Measurements from ENCODE around the gene GNAS. TPM values are rescaled to one million over a fixed set of nuclear protein-coding genes. Genes with fewer than 3 reads are reported as not detected.

The GNAS gene
- total RNA-seq, 1 donor from 2014 or later, result 875 TPM

GRCh38 chr20:58836616-58837204 lies 15.8 kb upstream of the GNAS start:
- no peak overlapping the region for H3K4me3 ChIP-seq
- H3K4me1 ChIP-seq, result peaks cover 16% of the 10 kb centered on the region
- H3K9me3 ChIP-seq, result no peaks in the 10 kb centered on the region
- no peak overlapping the region for H3K27ac ChIP-seq
- TF ChIP-seq POLR2AphosphoS5 (IDR thresholded peaks at IDR 0.05; ENCODE audit: insufficient read depth in 1 of 2, low read depth in 1 of 2) (no peak), CTCF (IDR thresholded peaks at IDR 0.05) (no peak), POLR2A (IDR thresholded peaks at IDR 0.05) (no peak)
- no peaks in the 10 kb centered on the region for H3K36me3 ChIP-seq
- intact Hi-C loops (cut with DNase I), result no loop called here
- no peaks in the 10 kb centered on the region for H3K27me3 ChIP-seq
- DNase-seq (ENCODE audit: extremely low spot score in 2 of 2), result no peak

GRCh38 chr20:58837717-58838116 lies 14.8 kb upstream of the GNAS start:
- TF ChIP-seq POLR2A (IDR thresholded peaks at IDR 0.05) (no peak), POLR2AphosphoS5 (IDR thresholded peaks at IDR 0.05; ENCODE audit: insufficient read depth in 1 of 2, low read depth in 1 of 2) (no peak), CTCF (IDR thresholded peaks at IDR 0.05) (no peak)
- Histone ChIP-seq H3K27ac (no peak overlapping the region), H3K9me3 (no peaks in the 10 kb centered on the region), H3K27me3 (no peaks in the 10 kb centered on the region), H3K36me3 (no peaks in the 10 kb centered on the region), H3K4me3 (no peak overlapping the region), H3K4me1 (peaks cover 16% of the 10 kb centered on the region)
- no peak for DNase-seq (ENCODE audit: extremely low spot score in 2 of 2)
- intact Hi-C loops (cut with DNase I), result no loop called here

- Histone ChIP-seq H3K27ac (no peak overlapping the region), H3K27me3 (no peaks in the 10 kb centered on the region), H3K9me3 (no peaks in the 10 kb centered on the region), H3K36me3 (no peaks in the 10 kb centered on the region), H3K4me3 (no peak overlapping the region), H3K4me1 (peaks cover 16% of the 10 kb centered on the region)
- TF ChIP-seq POLR2AphosphoS5 (IDR thresholded peaks at IDR 0.05; ENCODE audit: insufficient read depth in 1 of 2, low read depth in 1 of 2) (no peak), POLR2A (IDR thresholded peaks at IDR 0.05) (no peak), CTCF (IDR thresholded peaks at IDR 0.05) (no peak)
- intact Hi-C loops (cut with DNase I), result no loop called here
- no peak for DNase-seq (ENCODE audit: extremely low spot score in 2 of 2)
These were observed 14.3 kb upstream of the GNAS start for GRCh38 chr20:58838174-58838573.

- H3K4me3 ChIP-seq, result no peak overlapping the region
- no peak for DNase-seq (ENCODE audit: extremely low spot score in 2 of 2)
- H3K27me3 ChIP-seq, result no peaks in the 10 kb centered on the region
- H3K9me3 ChIP-seq, result no peaks in the 10 kb centered on the region
- no peaks in the 10 kb centered on the region for H3K36me3 ChIP-seq
- no peak for TF ChIP-seq POLR2AphosphoS5 (IDR thresholded peaks at IDR 0.05; ENCODE audit: insufficient read depth in 1 of 2, low read depth in 1 of 2)
- no peak for TF ChIP-seq CTCF (IDR thresholded peaks at IDR 0.05)
- peaks cover 16% of the 10 kb centered on the region for H3K4me1 ChIP-seq
- no peak overlapping the region for H3K27ac ChIP-seq
- intact Hi-C loops (cut with DNase I), result no loop called here
These were observed 13.0 kb upstream of the GNAS start for GRCh38 chr20:58839474-58839874.

GRCh38 chr20:58839991-58840747 lies 12.3 kb upstream of the GNAS start:
- Histone ChIP-seq H3K4me1 (peaks cover 16% of the 10 kb centered on the region), H3K36me3 (no peaks in the 10 kb centered on the region), H3K9me3 (no peaks in the 10 kb centered on the region), H3K27me3 (no peaks in the 10 kb centered on the region), H3K27ac (no peak overlapping the region), H3K4me3 (no peak overlapping the region)
- TF ChIP-seq POLR2AphosphoS5 (IDR thresholded peaks at IDR 0.05; ENCODE audit: insufficient read depth in 1 of 2, low read depth in 1 of 2) (no peak), CTCF (IDR thresholded peaks at IDR 0.05) (no peak), POLR2A (IDR thresholded peaks at IDR 0.05) (no peak)
- no peak for DNase-seq (ENCODE audit: extremely low spot score in 2 of 2)
- intact Hi-C loops (cut with DNase I), result no loop called here

All from vagina (tissue), 2 donors.